Measurements from ENCODE around the gene MOB2.

GRCh38 chr11:1484061-1484671 lies 2.4 kb downstream of the MOB2 start:
- TF ChIP-seq, protein P1, sequence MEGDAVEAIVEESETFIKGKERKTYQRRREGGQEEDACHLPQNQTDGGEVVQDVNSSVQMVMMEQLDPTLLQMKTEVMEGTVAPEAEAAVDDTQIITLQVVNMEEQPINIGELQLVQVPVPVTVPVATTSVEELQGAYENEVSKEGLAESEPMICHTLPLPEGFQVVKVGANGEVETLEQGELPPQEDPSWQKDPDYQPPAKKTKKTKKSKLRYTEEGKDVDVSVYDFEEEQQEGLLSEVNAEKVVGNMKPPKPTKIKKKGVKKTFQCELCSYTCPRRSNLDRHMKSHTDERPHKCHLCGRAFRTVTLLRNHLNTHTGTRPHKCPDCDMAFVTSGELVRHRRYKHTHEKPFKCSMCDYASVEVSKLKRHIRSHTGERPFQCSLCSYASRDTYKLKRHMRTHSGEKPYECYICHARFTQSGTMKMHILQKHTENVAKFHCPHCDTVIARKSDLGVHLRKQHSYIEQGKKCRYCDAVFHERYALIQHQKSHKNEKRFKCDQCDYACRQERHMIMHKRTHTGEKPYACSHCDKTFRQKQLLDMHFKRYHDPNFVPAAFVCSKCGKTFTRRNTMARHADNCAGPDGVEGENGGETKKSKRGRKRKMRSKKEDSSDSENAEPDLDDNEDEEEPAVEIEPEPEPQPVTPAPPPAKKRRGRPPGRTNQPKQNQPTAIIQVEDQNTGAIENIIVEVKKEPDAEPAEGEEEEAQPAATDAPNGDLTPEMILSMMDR (IDR thresholded peaks at IDR 0.05) = no peak
- no peak for TF ChIP-seq POLR2A (IDR thresholded peaks at IDR 0.05)

Measured in breast epithelium (tissue), 3 donors.